HepG2 (cell line): ENCODE results near the gene EFCAB8. TPM values are rescaled to one million over a fixed set of nuclear protein-coding genes. Genes with fewer than 3 reads are reported as not detected.

Source experiments
- ARHGAP35 ChIP-seq: sonication (generic); formaldehyde crosslinking; IDR thresholded peaks from 2 replicates; pipeline ENCODE4 v1.9.0; 2022; ENCODE audit warnings: mild to moderate bottlenecking, inconsistent platforms, moderate library complexity, missing genetic modification reagents, borderline replicate concordance
- ATM ChIP-seq: fragments of 450-650 bp; IDR thresholded peaks from 2 replicates; pipeline ENCODE4 v1.7.1; 2017; ENCODE audit warnings: mild to moderate bottlenecking, borderline replicate concordance
- CHD2 ChIP-seq: IDR thresholded peaks from 2 replicates; pipeline ENCODE4 v1.6.1; 2011; ENCODE audit warnings: low read depth, low read length, improper control_type of control experiment
- FOSL1 ChIP-seq: sonication (generic); formaldehyde crosslinking; IDR thresholded peaks from 2 replicates; pipeline ENCODE4 v1.9.0; 2021; ENCODE audit warnings: missing genetic modification reagents, borderline replicate concordance
- GABPB1 ChIP-seq: IDR thresholded peaks from 2 replicates; pipeline ENCODE4 v1.6.1; 2016; ENCODE audit warnings: mild to moderate bottlenecking, missing genetic modification reagents, moderate library complexity, missing compliant biosample characterization
- KAT7 ChIP-seq: IDR thresholded peaks from 2 replicates; pipeline ENCODE4 v1.6.1; 2018; ENCODE audit warnings: borderline replicate concordance, missing compliant biosample characterization
- KLF15 ChIP-seq: sonication (generic); formaldehyde crosslinking; IDR thresholded peaks from 2 replicates; pipeline ENCODE4 v1.8.1; 2023; ENCODE audit warnings: borderline replicate concordance, mild to moderate bottlenecking, inconsistent platforms, missing genetic modification reagents, mixed read lengths
- MTF1 ChIP-seq: sonication (generic); formaldehyde crosslinking; IDR thresholded peaks from 2 replicates; pipeline ENCODE4 v1.5.0; 2020; ENCODE audit warnings: missing genetic modification reagents
- NCOR1 ChIP-seq: fragments of 200-600 bp; sonication (generic); IDR thresholded peaks from 2 replicates; pipeline ENCODE4 v1.7.0; 2017; ENCODE audit warnings: antibody characterized with exemption, low read length, borderline replicate concordance
- PAWR ChIP-seq: sonication (generic); formaldehyde crosslinking; IDR thresholded peaks from 2 replicates; pipeline ENCODE4 v1.4.0; 2020; ENCODE audit warnings: missing genetic modification reagents, mild to moderate bottlenecking, borderline replicate concordance
- RELA ChIP-seq: sonication (generic); formaldehyde crosslinking; IDR thresholded peaks from 2 replicates; pipeline ENCODE4 v1.4.0; 2020; ENCODE audit warnings: missing genetic modification reagents
- SCMH1 ChIP-seq: sonication (generic); formaldehyde crosslinking; IDR thresholded peaks from 2 replicates; pipeline ENCODE4 v1.9.0; 2021; ENCODE audit warnings: missing genetic modification reagents, mild to moderate bottlenecking, borderline replicate concordance
- SNAPC5 ChIP-seq: sonication (generic); formaldehyde crosslinking; IDR thresholded peaks from 2 replicates; pipeline ENCODE4 v1.8.1; 2023; ENCODE audit warnings: mild to moderate bottlenecking, missing genetic modification reagents, borderline replicate concordance
- SP140L ChIP-seq: sonication (generic); formaldehyde crosslinking; IDR thresholded peaks from 2 replicates; pipeline ENCODE4 v1.4.0; 2020; ENCODE audit warnings: missing genetic modification reagents, borderline replicate concordance
- TGIF2 ChIP-seq: IDR thresholded peaks from 2 replicates; pipeline ENCODE4 v1.6.1; 2016; ENCODE audit warnings: control low read depth, missing compliant biosample characterization
- ZNF136 ChIP-seq: sonication (generic); formaldehyde crosslinking; IDR thresholded peaks from 2 replicates; pipeline ENCODE4 v1.8.1; 2022; ENCODE audit warnings: low read depth, mild to moderate bottlenecking, moderate library complexity, missing genetic modification reagents
- ZNF232 ChIP-seq: sonication (generic); formaldehyde crosslinking; IDR thresholded peaks from 2 replicates; pipeline ENCODE4 v1.4.0; 2020; ENCODE audit warnings: missing genetic modification reagents, borderline replicate concordance
- ZNF264 ChIP-seq: sonication (generic); formaldehyde crosslinking; IDR thresholded peaks from 2 replicates; pipeline ENCODE4 v1.4.0; 2020; ENCODE audit warnings: missing genetic modification reagents
- ZNF317 ChIP-seq: sonication (generic); formaldehyde crosslinking; IDR thresholded peaks from 2 replicates; pipeline ENCODE4 v1.5.0; 2020; ENCODE audit warnings: mild to moderate bottlenecking, missing genetic modification reagents
- ZNF674 ChIP-seq: sonication (generic); formaldehyde crosslinking; IDR thresholded peaks from 2 replicates; pipeline ENCODE4 v1.5.0; 2020; ENCODE audit warnings: low read depth, mild to moderate bottlenecking, missing genetic modification reagents
- polyA plus RNA-seq, 8 experiments: library from polyadenylated mRNA; depleted of rRNA in 3 of 8; stranded (reverse) in 7 of 8; unstranded in 1 of 8; fragments of >200 nt; fragmentation: Illumina TruSeq in 4 of 8; extraction: Trizol in 4 of 8; gene quantifications; 2 replicates each; pipeline versions ENCODE4 v1.2.1 to v1.2.3, GENCODE V29; 2011 to 2016; ENCODE audit warnings: low read depth in 4 of 8, missing spikeins in 1 of 8, mixed read lengths in 1 of 8; ENCODE audit not compliant: insufficient read depth in 1 of 8
- total RNA-seq, 5 experiments: library from RNA; depleted of rRNA; stranded (reverse); fragments of >200 nt; fragmentation: Illumina TruSeq; extraction: Trizol; gene quantifications; 2 replicates each; pipeline ENCODE4 v1.2.3, GENCODE V29; 2016; ENCODE audit warnings: low read depth in 1 of 5
- TF ChIP-seq, protein P1 (sequence below): sonication (generic); formaldehyde crosslinking; IDR thresholded peaks from 2 replicates; pipeline ENCODE4 v1.4.0; 2020; ENCODE audit warnings: mild to moderate bottlenecking, missing genetic modification reagents
- TF ChIP-seq, protein P2 (sequence below): sonication (generic); formaldehyde crosslinking; IDR thresholded peaks from 2 replicates; pipeline ENCODE4 v1.4.0; 2020; ENCODE audit warnings: missing genetic modification reagents; ENCODE audit errors: not compliant biosample characterization

Gene EFCAB8
- total and polyA plus RNA-seq, 2 of the 13 experiments (the other 11 are each of a cell fraction or from before 2014, with no cell fraction given) = 0.15 to 0.22 TPM

- TF ChIP-seq, protein P1, sequence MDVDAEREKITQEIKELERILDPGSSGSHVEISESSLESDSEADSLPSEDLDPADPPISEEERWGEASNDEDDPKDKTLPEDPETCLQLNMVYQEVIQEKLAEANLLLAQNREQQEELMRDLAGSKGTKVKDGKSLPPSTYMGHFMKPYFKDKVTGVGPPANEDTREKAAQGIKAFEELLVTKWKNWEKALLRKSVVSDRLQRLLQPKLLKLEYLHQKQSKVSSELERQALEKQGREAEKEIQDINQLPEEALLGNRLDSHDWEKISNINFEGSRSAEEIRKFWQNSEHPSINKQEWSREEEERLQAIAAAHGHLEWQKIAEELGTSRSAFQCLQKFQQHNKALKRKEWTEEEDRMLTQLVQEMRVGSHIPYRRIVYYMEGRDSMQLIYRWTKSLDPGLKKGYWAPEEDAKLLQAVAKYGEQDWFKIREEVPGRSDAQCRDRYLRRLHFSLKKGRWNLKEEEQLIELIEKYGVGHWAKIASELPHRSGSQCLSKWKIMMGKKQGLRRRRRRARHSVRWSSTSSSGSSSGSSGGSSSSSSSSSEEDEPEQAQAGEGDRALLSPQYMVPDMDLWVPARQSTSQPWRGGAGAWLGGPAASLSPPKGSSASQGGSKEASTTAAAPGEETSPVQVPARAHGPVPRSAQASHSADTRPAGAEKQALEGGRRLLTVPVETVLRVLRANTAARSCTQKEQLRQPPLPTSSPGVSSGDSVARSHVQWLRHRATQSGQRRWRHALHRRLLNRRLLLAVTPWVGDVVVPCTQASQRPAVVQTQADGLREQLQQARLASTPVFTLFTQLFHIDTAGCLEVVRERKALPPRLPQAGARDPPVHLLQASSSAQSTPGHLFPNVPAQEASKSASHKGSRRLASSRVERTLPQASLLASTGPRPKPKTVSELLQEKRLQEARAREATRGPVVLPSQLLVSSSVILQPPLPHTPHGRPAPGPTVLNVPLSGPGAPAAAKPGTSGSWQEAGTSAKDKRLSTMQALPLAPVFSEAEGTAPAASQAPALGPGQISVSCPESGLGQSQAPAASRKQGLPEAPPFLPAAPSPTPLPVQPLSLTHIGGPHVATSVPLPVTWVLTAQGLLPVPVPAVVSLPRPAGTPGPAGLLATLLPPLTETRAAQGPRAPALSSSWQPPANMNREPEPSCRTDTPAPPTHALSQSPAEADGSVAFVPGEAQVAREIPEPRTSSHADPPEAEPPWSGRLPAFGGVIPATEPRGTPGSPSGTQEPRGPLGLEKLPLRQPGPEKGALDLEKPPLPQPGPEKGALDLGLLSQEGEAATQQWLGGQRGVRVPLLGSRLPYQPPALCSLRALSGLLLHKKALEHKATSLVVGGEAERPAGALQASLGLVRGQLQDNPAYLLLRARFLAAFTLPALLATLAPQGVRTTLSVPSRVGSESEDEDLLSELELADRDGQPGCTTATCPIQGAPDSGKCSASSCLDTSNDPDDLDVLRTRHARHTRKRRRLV (CRISPR knock-in tag) = no peak
- peak; percentile 92 for TF ChIP-seq GABPB1 (CRISPR knock-in tag)
- TF ChIP-seq ATM = no peak
- TF ChIP-seq, protein P2, sequence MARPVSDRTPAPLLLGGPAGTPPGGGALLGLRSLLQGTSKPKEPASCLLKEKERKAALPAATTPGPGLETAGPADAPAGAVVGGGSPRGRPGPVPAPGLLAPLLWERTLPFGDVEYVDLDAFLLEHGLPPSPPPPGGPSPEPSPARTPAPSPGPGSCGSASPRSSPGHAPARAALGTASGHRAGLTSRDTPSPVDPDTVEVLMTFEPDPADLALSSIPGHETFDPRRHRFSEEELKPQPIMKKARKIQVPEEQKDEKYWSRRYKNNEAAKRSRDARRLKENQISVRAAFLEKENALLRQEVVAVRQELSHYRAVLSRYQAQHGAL = no peak
- no peak for TF ChIP-seq ZNF264 (CRISPR knock-in tag)
- TF ChIP-seq SCMH1 (CRISPR knock-in tag) = no peak
- no peak for TF ChIP-seq KLF15 (CRISPR knock-in tag)
- 0 out of 2 replicates have a peak, but pooled peaks have one; percentile 24 for TF ChIP-seq ZNF317 (CRISPR knock-in tag)
- TF ChIP-seq PAWR (CRISPR knock-in tag) = no peak
- no peak for TF ChIP-seq RELA
- TF ChIP-seq CHD2 = peak; percentile 44
- TF ChIP-seq ZNF232 (CRISPR knock-in tag) = 0 out of 2 replicates have a peak, but pooled peaks have one; percentile 85
- TF ChIP-seq KAT7 (CRISPR knock-in tag) = peak; percentile 90; the same call in 1 of the 2 replicates
- TF ChIP-seq ZNF136 (CRISPR knock-in tag) = peak; percentile 91; the same call in 1 of the 2 replicates
- no peak for TF ChIP-seq SP140L (CRISPR knock-in tag)
- TF ChIP-seq ARHGAP35 (CRISPR knock-in tag) = peak; percentile 77; the same call in 1 of the 2 replicates
- no peak for TF ChIP-seq TGIF2 (CRISPR knock-in tag)
- no peak for TF ChIP-seq MTF1 (CRISPR knock-in tag)
- peak; percentile 79; the same call in 1 of the 2 replicates for TF ChIP-seq ZNF674 (CRISPR knock-in tag)
- 0 out of 2 replicates have a peak, but pooled peaks have one; percentile 72 for TF ChIP-seq SNAPC5 (CRISPR knock-in tag)
- no peak; the same call in 1 of the 2 replicates for TF ChIP-seq NCOR1
- no peak for TF ChIP-seq FOSL1
Observed at GRCh38 chr20:32819992-32820697, 38.6 kb upstream of the EFCAB8 start (continued).
